H1 (cell line): ENCODE measurements around the gene STAMBPL1. TPM values are rescaled to one million over a fixed set of nuclear protein-coding genes. Genes with fewer than 3 reads are reported as not detected.

Experiments
- CTCF ChIA-PET: fragments of 300-600 bp; sonication (Branson Sonifier 250); formaldehyde crosslinking; loops from one replicate; lab custom pipeline; 2021; ENCODE audit not compliant: partially characterized antibody; lab: Charles Lee
- POLR2A ChIA-PET: fragments of 300-600 bp; sonication (Branson Sonifier 250); formaldehyde crosslinking; loops from one replicate; lab custom pipeline; 2021; ENCODE audit warnings: inconsistent platforms; ENCODE audit not compliant: partially characterized antibody; lab: Charles Lee
- DNase-seq, 2 experiments: peaks; one replicate each; pipeline versions ENCODE4 v3.0.0 to v3.0.0-alpha.2; 2010 to 2022; ENCODE audit warnings: low spot score in 2 of 2, low read depth in 1 of 2, mixed read lengths in 1 of 2
- FAIRE-seq: peaks from 2 replicates; lab custom pipeline; 2011; peaks lifted over from hg19 to GRCh38; lab: Jason Lieb, UNC
- H2AFZ ChIP-seq: 2 replicates; pipeline ENCODE4 v1.8.1; 2012; ENCODE audit warnings: low read length, inconsistent platforms
- H2AK5ac ChIP-seq: 2 replicates; pipeline ENCODE4 v1.6.1; 2013; ENCODE audit warnings: low read depth, low read length
- H2BK120ac ChIP-seq: replicated peaks from 2 replicates; pipeline ENCODE3; 2013; ENCODE audit warnings: low read depth, low read length, inconsistent platforms
- H2BK12ac ChIP-seq: 2 replicates; pipeline ENCODE4 v1.6.1; 2013; ENCODE audit warnings: low read depth, low read length
- H2BK15ac ChIP-seq: 2 replicates; pipeline ENCODE4 v1.6.1; 2013; ENCODE audit warnings: low read length
- H2BK20ac ChIP-seq: 2 replicates; pipeline ENCODE4 v1.6.1; 2013; ENCODE audit warnings: low read length
- H2BK5ac ChIP-seq: 2 replicates; pipeline ENCODE4 v1.6.1; 2013; ENCODE audit warnings: low read depth, low read length
- H3K14ac ChIP-seq: 2 replicates; pipeline ENCODE4 v1.6.1; 2013; ENCODE audit warnings: inconsistent platforms; ENCODE audit not compliant: insufficient read length
- H3K18ac ChIP-seq: 2 replicates; pipeline ENCODE4 v1.6.1; 2013; ENCODE audit warnings: low read length; ENCODE audit errors: extremely low read depth
- H3K23ac ChIP-seq: 2 replicates; pipeline ENCODE4 v1.6.1; 2013; ENCODE audit warnings: inconsistent platforms; ENCODE audit not compliant: insufficient read length
- H3K23me2 ChIP-seq: 2 replicates; pipeline ENCODE4 v1.6.1; 2013; ENCODE audit warnings: low read depth, low read length
- H3K27ac ChIP-seq: 2 replicates; pipeline ENCODE4 v1.6.1; 2011; ENCODE audit warnings: low read depth, low read length, inconsistent platforms
- H3K27me3 ChIP-seq, 4 experiments: replicated peaks in 1 of 4; 1 replicate in 1 of 4; 2 replicates in 3 of 4; pipeline versions ENCODE4 v1.6.1 to v1.8.1; 2011 to 2013; ENCODE audit warnings: low read length in 3 of 4, mild to moderate bottlenecking in 3 of 4, inconsistent platforms in 2 of 4, mixed read lengths in 2 of 4, moderate library complexity in 1 of 4; ENCODE audit not compliant: control insufficient read depth in 3 of 4, insufficient read depth in 3 of 4; ENCODE audit errors: extremely low read depth in 1 of 4
- H3K36me3 ChIP-seq, 4 experiments: 2 replicates each; pipeline versions ENCODE4 v1.6.1 to v1.8.1; 2011 to 2013; ENCODE audit warnings: mild to moderate bottlenecking in 4 of 4, low read length in 3 of 4, moderate library complexity in 2 of 4, control low read depth in 1 of 4, inconsistent platforms in 1 of 4; ENCODE audit not compliant: insufficient read depth in 4 of 4, control insufficient read depth in 2 of 4
- H3K4ac ChIP-seq: replicated peaks from 2 replicates; pipeline ENCODE3; 2013; ENCODE audit warnings: low read length, low read depth, mixed read lengths, inconsistent platforms; ENCODE audit not compliant: insufficient read length
- H3K4me1 ChIP-seq, 4 experiments: replicated peaks in 1 of 4; 1 replicate in 1 of 4; 2 replicates in 3 of 4; pipeline versions ENCODE4 v1.6.1 to v1.8.1; 2011 to 2013; ENCODE audit warnings: low read length in 3 of 4, inconsistent platforms in 2 of 4, mixed read lengths in 1 of 4; ENCODE audit not compliant: insufficient read depth in 4 of 4, control insufficient read depth in 3 of 4
- H3K4me2 ChIP-seq, 2 experiments: 2 replicates each; pipeline versions ENCODE4 v1.6.1 to v1.8.1; 2011 to 2013; ENCODE audit warnings: low read depth in 2 of 2, low read length in 2 of 2, control low read depth in 1 of 2, inconsistent platforms in 1 of 2, mild to moderate bottlenecking in 1 of 2; ENCODE audit not compliant: insufficient read depth in 1 of 2
- H3K4me3 ChIP-seq, 4 experiments: fragments of 200-600, 300-600 bp in 1 of 4; sonication (generic), shearing (Covaris generic), sonication (Bioruptor Twin) in 1 of 4; 2 replicates each; pipeline versions ENCODE4 v1.5.1 to v1.8.1; 2011 to 2016; ENCODE audit warnings: low read length in 4 of 4, low read depth in 3 of 4, control low read depth in 2 of 4, inconsistent platforms in 2 of 4, mild to moderate bottlenecking in 2 of 4, mixed read lengths in 1 of 4, moderate library complexity in 1 of 4; ENCODE audit not compliant: insufficient read depth in 2 of 4; ENCODE audit errors: extremely low read depth in 1 of 4
- H3K56ac ChIP-seq: replicated peaks from 2 replicates; pipeline ENCODE3; 2013; ENCODE audit warnings: low read depth, mild to moderate bottlenecking, mixed read lengths, low read length, inconsistent platforms; ENCODE audit not compliant: insufficient read length
- H3K79me1 ChIP-seq: 2 replicates; pipeline ENCODE4 v1.6.1; 2013; ENCODE audit warnings: low read depth, low read length, control low read depth
- H3K79me2 ChIP-seq, 2 experiments: 2 replicates each; pipeline versions ENCODE4 v1.6.1 to v1.8.1; 2012 to 2013; ENCODE audit warnings: low read length in 2 of 2, mild to moderate bottlenecking in 2 of 2, inconsistent platforms in 1 of 2; ENCODE audit not compliant: insufficient read depth in 2 of 2, control insufficient read depth in 1 of 2
- H3K9ac ChIP-seq, 4 experiments: replicated peaks in 1 of 4; 1 replicate in 1 of 4; 2 replicates in 3 of 4; pipeline versions ENCODE4 v1.6.1 to v1.8.1; 2011 to 2013; ENCODE audit warnings: low read depth in 3 of 4, low read length in 3 of 4, control low read depth in 2 of 4, mild to moderate bottlenecking in 2 of 4, moderate library complexity in 2 of 4, inconsistent platforms in 1 of 4; ENCODE audit errors: extremely low read depth in 1 of 4
- H3K9me3 ChIP-seq, 2 experiments: 2 replicates each; pipeline versions ENCODE4 v1.6.1 to v1.8.1; 2012 to 2013; ENCODE audit warnings: mild to moderate bottlenecking in 2 of 2, moderate library complexity in 2 of 2, control low read depth in 1 of 2, inconsistent platforms in 1 of 2, low read depth in 1 of 2, low read length in 1 of 2, mixed read lengths in 1 of 2; ENCODE audit not compliant: insufficient read depth in 2 of 2
- H4K20me1 ChIP-seq, 2 experiments: replicated peaks in 1 of 2; 2 replicates each; pipeline versions ENCODE3 to v1.8.1; 2011 to 2013; ENCODE audit warnings: inconsistent platforms in 2 of 2, low read length in 2 of 2, mild to moderate bottlenecking in 1 of 2; ENCODE audit not compliant: insufficient read depth in 2 of 2, control insufficient read depth in 1 of 2
- H4K5ac ChIP-seq: 2 replicates; pipeline ENCODE4 v1.6.1; 2013; ENCODE audit warnings: low read length, low read depth, mixed read lengths, inconsistent platforms; ENCODE audit not compliant: insufficient read length
- H4K8ac ChIP-seq: 2 replicates; pipeline ENCODE4 v1.8.0; 2013; ENCODE audit warnings: mild to moderate bottlenecking, moderate library complexity, low read length, inconsistent platforms; ENCODE audit not compliant: insufficient read depth; ENCODE audit errors: extremely low read depth
- H4K91ac ChIP-seq: replicated peaks from 2 replicates; pipeline ENCODE3; 2013; ENCODE audit warnings: low read length, mixed read lengths, inconsistent platforms; ENCODE audit not compliant: insufficient read length
- ATF2 ChIP-seq: IDR thresholded peaks from 2 replicates; pipeline ENCODE4 v1.6.1; 2012; ENCODE audit warnings: low read length, inconsistent platforms
- BACH1 ChIP-seq: IDR thresholded peaks from 2 replicates; pipeline ENCODE4 v1.6.1; 2012; ENCODE audit warnings: low read length, improper control_type of control experiment
- BRCA1 ChIP-seq: IDR thresholded peaks from 2 replicates; pipeline ENCODE4 v1.6.1; 2012; ENCODE audit warnings: low read depth, low read length, improper control_type of control experiment
- CBX5 ChIP-seq: fragments of 300-800, 300-1000 bp; sonication (generic); IDR thresholded peaks from 2 replicates; pipeline ENCODE4 v1.7.1; 2016; ENCODE audit warnings: antibody characterized with exemption, low read length, low read depth
- HDAC6 ChIP-seq: IDR thresholded peaks from one replicate; pipeline ENCODE4 v1.7.1; 2012; ENCODE audit warnings: low read depth, mild to moderate bottlenecking, inconsistent platforms, low read length, moderate library complexity
- POU5F1 ChIP-seq: IDR thresholded peaks from 2 replicates; pipeline ENCODE4 v1.6.1; 2011; ENCODE audit warnings: low read depth, mild to moderate bottlenecking, low read length, moderate library complexity
- TEAD4 ChIP-seq: IDR thresholded peaks from 2 replicates; pipeline ENCODE4 v1.6.1; 2012; ENCODE audit warnings: low read depth, low read length, inconsistent platforms, mixed read lengths
- WGBS, 2 experiments: shearing (Covaris generic) in 1 of 2; methylation state at CpG; one replicate each; pipeline versions ENCODE4 v1.1.6 to v1.1.7; 2013 to 2015; ENCODE audit warnings: low lambda C conversion rate in 2 of 2, mixed read lengths in 2 of 2, inconsistent platforms in 1 of 2, low coverage in 1 of 2, missing lambda C conversion rate in 1 of 2; ENCODE audit not compliant: insufficient replicate concordance in 2 of 2, insufficient coverage in 1 of 2, insufficient read length in 1 of 2; ENCODE audit errors: extremely low coverage in 1 of 2, missing lambda C conversion rate in 1 of 2; 5-methylcytosine and 5-hydroxymethylcytosine counted together
- polyA plus RNA-seq, 7 experiments: library from polyadenylated mRNA; depleted of rRNA in 3 of 7; stranded (reverse) in 5 of 7; unstranded in 2 of 7; fragments of >200 nt in 5 of 7; fragments of 200-250 nt in 2 of 7; gene quantifications; 1 replicate in 5 of 7; 2 replicates in 1 of 7; 4 replicates in 1 of 7; pipeline versions ENCODE4 v1.2.1 to v1.2.3, GENCODE V29; 2011 to 2013; ENCODE audit warnings: missing spikeins in 2 of 7, mixed read lengths in 2 of 7
- total RNA-seq: library from RNA; stranded (reverse); fragmentation: NEBNext Ultra II Directional; extraction: Animal tissue kit (Norgen Biotek cat#: 25700); gene quantifications from 2 replicates; pipeline ENCODE4 v1.2.1, GENCODE V29; 2021

Gene STAMBPL1
- total and polyA plus RNA-seq, 2 of the 8 experiments (the other 6 are each of a cell fraction or from before 2014, with no cell fraction given): 5.5 TPM

GRCh38 chr10:88874281-88874680, 5.8 kb upstream of the STAMBPL1 start:
- Histone ChIP-seq H3K79me1 (no peaks in the 10 kb centered on the region), H2BK5ac (no peak overlapping the region), H2BK120ac (no peak overlapping the region), H4K8ac (no peak overlapping the region), H3K4me2 (no peak overlapping the region), H2AFZ (no peak overlapping the region), H4K91ac (no peak overlapping the region), H3K9ac (no peak overlapping the region), H2BK20ac (no peak overlapping the region), H3K4me3 (no peak overlapping the region), H3K27me3 (0 out of 7 replicates have a peak, but pooled peaks cover 0 to under 1% (median 0%) of the 10 kb centered on the region in 4 experiments), H3K27ac (no peak overlapping the region), H2BK12ac (no peak overlapping the region), H4K20me1 (no peaks in the 10 kb centered on the region), H3K18ac (no peak overlapping the region), H2BK15ac (no peak overlapping the region), H3K4ac (no peak overlapping the region), H3K4me1 (peaks cover 0 to 2% (median 0%) of the 10 kb centered on the region in 4 experiments; a peak in 2 of 7 replicates), H2AK5ac (no peak overlapping the region), H4K5ac (no peak overlapping the region), H3K14ac (no peak overlapping the region), H3K79me2 (no peaks in the 10 kb centered on the region), H3K9me3 (no peaks in the 10 kb centered on the region), H3K56ac (no peak overlapping the region), H3K23me2 (no peaks in the 10 kb centered on the region), H3K36me3 (no peaks in the 10 kb centered on the region), H3K23ac (no peak overlapping the region)
- TF ChIP-seq TEAD4 (no peak), POU5F1 (no peak), HDAC6 (no peak), BACH1 (no peak), ATF2 (no peak), CBX5 (no peak), BRCA1 (no peak)
- DNase-seq (no peak), FAIRE-seq (no peak)
- POLR2A ChIA-PET: no interaction called here
- CTCF ChIA-PET: interaction anchor here (1.4 kb wide), 1 partner anchor 21 kb away, joined by 3 read pairs; no protein-coding TSS in a partner anchor
- 81 to 100% methylated on average over 1 to 2 of the region's 2 CpGs for WGBS, 2 experiments
